Smooth muscle cell (in vitro differentiated cells): ENCODE data around the gene RAD51D. TPM values are rescaled to one million over a fixed set of nuclear protein-coding genes. Genes with fewer than 3 reads are reported as not detected.

Experiments
- DNase-seq: peaks from one replicate; lab custom pipeline; 2025; ENCODE audit not compliant: unreplicated experiment; lab: John Stamatoyannopoulos, UW
- H2AFZ ChIP-seq: fragments of 200-600 bp; sonication (generic); 2 replicates; pipeline ENCODE4 v1.6.0; 2016; ENCODE audit warnings: antibody characterized with exemption, low read depth, mild to moderate bottlenecking
- H3F3A ChIP-seq: fragments of 200-600 bp; sonication (generic); 2 replicates; pipeline ENCODE4 v1.6.0; 2017; ENCODE audit warnings: antibody characterized with exemption, low read depth
- H3K27ac ChIP-seq: fragments of 200-600 bp; sonication (generic); 2 replicates; pipeline ENCODE4 v1.5.1; 2016; ENCODE audit warnings: low read depth, mild to moderate bottlenecking
- H3K27me3 ChIP-seq: fragments of 200-600 bp; sonication (generic); 2 replicates; pipeline ENCODE4 v1.6.1; 2016; ENCODE audit warnings: low read depth, mild to moderate bottlenecking
- H3K36me3 ChIP-seq: fragments of 200-600 bp; sonication (generic); 2 replicates; pipeline ENCODE4 v1.5.1; 2016; ENCODE audit warnings: low read depth
- H3K4me1 ChIP-seq: fragments of 200-600 bp; sonication (generic); 2 replicates; pipeline ENCODE4 v1.5.1; 2016; ENCODE audit warnings: low read depth
- H3K4me2 ChIP-seq: fragments of 200-600 bp; sonication (generic); 2 replicates; pipeline ENCODE4 v1.6.0; 2016; ENCODE audit warnings: mild to moderate bottlenecking
- H3K4me3 ChIP-seq: fragments of 200-600 bp; sonication (generic); 2 replicates; pipeline ENCODE4 v1.5.1; 2016; ENCODE audit warnings: mild to moderate bottlenecking
- H3K79me2 ChIP-seq: fragments of 200-600 bp; sonication (generic); 2 replicates; pipeline ENCODE4 v1.6.0; 2016; ENCODE audit warnings: low read depth, mild to moderate bottlenecking
- H3K9ac ChIP-seq: fragments of 200-600 bp; sonication (generic); 2 replicates; pipeline ENCODE4 v1.6.0; 2016; ENCODE audit warnings: low read depth
- H3K9me3 ChIP-seq: fragments of 200-600 bp; sonication (generic); replicated peaks from 2 replicates; pipeline ENCODE4 v1.5.1; 2016; ENCODE audit warnings: low read depth
- H4K20me1 ChIP-seq: fragments of 200-600 bp; sonication (generic); 2 replicates; pipeline ENCODE4 v1.6.0; 2016; ENCODE audit warnings: low read depth
- CTCF ChIP-seq: fragments of 200-600 bp; sonication (generic); IDR thresholded peaks from 2 replicates; pipeline ENCODE4 v1.5.1; 2017; ENCODE audit warnings: borderline replicate concordance, mild to moderate bottlenecking, antibody characterized with exemption; ENCODE audit not compliant: insufficient read depth, poor library complexity, severe bottlenecking
- WGBS: methylation state at CpG from one replicate; pipeline ENCODE4 v1.1.7; 2016; ENCODE audit warnings: low lambda C conversion rate; 5-methylcytosine and 5-hydroxymethylcytosine counted together
- polyA plus RNA-seq: library from polyadenylated mRNA; unstranded; fragments of >200 nt; fragmentation: Nextera tagmentation; extraction: Ambion mirVana; gene quantifications from 2 replicates; pipeline ENCODE4 v1.2.1, GENCODE V29; 2016
- total RNA-seq: library from RNA; depleted of rRNA; stranded (reverse); fragments of >200 nt; gene quantifications from 2 replicates; pipeline ENCODE4 v1.2.3, GENCODE V29; 2014

RAD51D gene
- total and polyA plus RNA-seq, 2 experiments from 2014 or later: 1.4 to 5.5 TPM

GRCh38 chr17:35051579-35052240, 68.0 kb downstream of the RAD51D start:
- Histone ChIP-seq H3K9ac (peak overlapping the region; percentile 31), H3K27me3 (no peaks in the 10 kb centered on the region), H3K9me3 (no peaks in the 10 kb centered on the region), H3K4me1 (peaks cover 23% of the 10 kb centered on the region), H3K27ac (peak overlapping the region; percentile 84), H3K79me2 (peaks cover 3% of the 10 kb centered on the region), H2AFZ (no peak overlapping the region), H3K4me3 (no peak overlapping the region), H4K20me1 (peaks cover 73% of the 10 kb centered on the region), H3K36me3 (no peaks in the 10 kb centered on the region), H3F3A (no peaks in the 10 kb centered on the region), H3K4me2 (peak overlapping the region; percentile 49)
- DNase-seq: no peak
- TF ChIP-seq CTCF: no peak
- WGBS: 60% methylated on average over 6 of the region's 6 CpGs

- Histone ChIP-seq H3K36me3 (no peaks in the 10 kb centered on the region), H3K79me2 (peaks cover 3% of the 10 kb centered on the region), H3F3A (no peaks in the 10 kb centered on the region), H3K27me3 (no peaks in the 10 kb centered on the region), H3K9ac (no peak overlapping the region), H4K20me1 (peaks cover 79% of the 10 kb centered on the region), H3K4me3 (no peak overlapping the region), H3K4me2 (peak overlapping the region; percentile 49), H3K9me3 (no peaks in the 10 kb centered on the region), H3K4me1 (peaks cover 28% of the 10 kb centered on the region), H2AFZ (no peak overlapping the region), H3K27ac (peak overlapping the region; percentile 84)
- WGBS: 47% methylated on average over 2 of the region's 2 CpGs
- DNase-seq: no peak
- TF ChIP-seq CTCF: no peak
Measured at GRCh38 chr17:35051183-35051578, 68.5 kb downstream of the RAD51D start.

GRCh38 chr17:35050170-35050569, 69.5 kb downstream of the RAD51D start:
- Histone ChIP-seq H2AFZ (no peak overlapping the region), H3K27ac (no peak overlapping the region), H3K27me3 (no peaks in the 10 kb centered on the region), H3K9me3 (no peaks in the 10 kb centered on the region), H3K4me2 (no peak overlapping the region), H3K4me1 (peaks cover 30% of the 10 kb centered on the region), H3K4me3 (no peak overlapping the region), H3F3A (no peaks in the 10 kb centered on the region), H3K36me3 (no peaks in the 10 kb centered on the region), H3K79me2 (peaks cover 3% of the 10 kb centered on the region), H4K20me1 (peaks cover 82% of the 10 kb centered on the region), H3K9ac (no peak overlapping the region)
- no peak for DNase-seq
- WGBS: 100% methylated on average over 2 of the region's 2 CpGs
- TF ChIP-seq CTCF: no peak

- TF ChIP-seq CTCF: no peak
- WGBS: 85% methylated on average over 3 of the region's 3 CpGs
- no peak overlapping the region for H3K27ac ChIP-seq
- DNase-seq: no peak
- H3F3A ChIP-seq: no peaks in the 10 kb centered on the region
- H3K4me2 ChIP-seq: no peak overlapping the region
- peaks cover 30% of the 10 kb centered on the region for H3K4me1 ChIP-seq
- H3K9ac ChIP-seq: no peak overlapping the region
- H3K9me3 ChIP-seq: no peaks in the 10 kb centered on the region
- no peak overlapping the region for H2AFZ ChIP-seq
- peaks cover 3% of the 10 kb centered on the region for H3K79me2 ChIP-seq
- H3K4me3 ChIP-seq: no peak overlapping the region
- H3K27me3 ChIP-seq: no peaks in the 10 kb centered on the region
- H4K20me1 ChIP-seq: peaks cover 89% of the 10 kb centered on the region
- H3K36me3 ChIP-seq: no peaks in the 10 kb centered on the region
Measured at GRCh38 chr17:35048685-35049379, 70.8 kb downstream of the RAD51D start.
